HG03196 (cell line): ENCODE results near the gene SART1.

ENCODE experiments used
- ATAC-seq: cut with Tn5 transposase; IDR thresholded peaks from one replicate; pipeline ENCODE4 v1.9.1; 2021; ENCODE audit not compliant: unreplicated experiment

The SART1 gene, protein sequence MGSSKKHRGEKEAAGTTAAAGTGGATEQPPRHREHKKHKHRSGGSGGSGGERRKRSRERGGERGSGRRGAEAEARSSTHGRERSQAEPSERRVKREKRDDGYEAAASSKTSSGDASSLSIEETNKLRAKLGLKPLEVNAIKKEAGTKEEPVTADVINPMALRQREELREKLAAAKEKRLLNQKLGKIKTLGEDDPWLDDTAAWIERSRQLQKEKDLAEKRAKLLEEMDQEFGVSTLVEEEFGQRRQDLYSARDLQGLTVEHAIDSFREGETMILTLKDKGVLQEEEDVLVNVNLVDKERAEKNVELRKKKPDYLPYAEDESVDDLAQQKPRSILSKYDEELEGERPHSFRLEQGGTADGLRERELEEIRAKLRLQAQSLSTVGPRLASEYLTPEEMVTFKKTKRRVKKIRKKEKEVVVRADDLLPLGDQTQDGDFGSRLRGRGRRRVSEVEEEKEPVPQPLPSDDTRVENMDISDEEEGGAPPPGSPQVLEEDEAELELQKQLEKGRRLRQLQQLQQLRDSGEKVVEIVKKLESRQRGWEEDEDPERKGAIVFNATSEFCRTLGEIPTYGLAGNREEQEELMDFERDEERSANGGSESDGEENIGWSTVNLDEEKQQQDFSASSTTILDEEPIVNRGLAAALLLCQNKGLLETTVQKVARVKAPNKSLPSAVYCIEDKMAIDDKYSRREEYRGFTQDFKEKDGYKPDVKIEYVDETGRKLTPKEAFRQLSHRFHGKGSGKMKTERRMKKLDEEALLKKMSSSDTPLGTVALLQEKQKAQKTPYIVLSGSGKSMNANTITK

DNA sequence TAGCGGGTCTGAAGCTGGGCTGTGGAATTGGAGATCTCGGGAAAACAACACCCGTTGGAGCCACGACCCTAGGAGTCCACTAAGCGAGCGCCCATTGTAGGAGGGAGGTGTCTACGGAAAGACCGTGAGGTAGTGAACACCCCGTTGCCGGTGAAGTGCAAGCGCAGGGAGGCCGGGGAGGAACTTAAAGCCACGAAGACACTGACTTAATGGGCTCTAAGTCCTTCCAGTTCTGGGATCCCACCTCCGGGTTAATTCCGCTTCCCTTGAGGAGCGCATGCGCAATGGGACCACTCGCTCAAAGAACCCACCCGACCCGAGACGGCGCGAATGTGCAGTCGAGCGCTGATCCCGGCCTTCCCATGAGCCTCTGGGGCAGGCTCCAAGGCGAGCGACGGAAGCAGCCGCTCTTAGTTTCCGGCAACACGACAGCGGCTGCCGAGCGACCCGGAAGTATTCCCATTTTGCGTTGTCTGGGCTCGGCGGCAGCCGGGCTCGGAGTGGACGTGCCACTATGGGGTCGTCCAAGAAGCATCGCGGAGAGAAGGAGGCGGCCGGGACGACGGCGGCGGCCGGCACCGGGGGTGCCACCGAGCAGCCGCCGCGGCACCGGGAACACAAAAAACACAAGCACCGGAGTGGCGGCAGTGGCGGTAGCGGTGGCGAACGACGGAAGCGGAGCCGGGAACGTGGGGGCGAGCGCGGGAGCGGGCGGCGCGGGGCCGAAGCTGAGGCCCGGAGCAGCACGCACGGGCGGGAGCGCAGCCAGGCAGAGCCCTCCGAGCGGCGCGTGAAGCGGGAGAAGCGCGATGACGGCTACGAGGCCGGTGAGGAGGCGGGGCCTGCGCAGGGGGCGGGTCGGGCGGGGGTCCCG, at the start of gene SART1:
SART1 (plus strand) TSS at position 468 of the 874 bp plus-strand sequence; CDS start at position 515, 47 bp downstream.
- peak; percentile 77 for ATAC-seq

DNA sequence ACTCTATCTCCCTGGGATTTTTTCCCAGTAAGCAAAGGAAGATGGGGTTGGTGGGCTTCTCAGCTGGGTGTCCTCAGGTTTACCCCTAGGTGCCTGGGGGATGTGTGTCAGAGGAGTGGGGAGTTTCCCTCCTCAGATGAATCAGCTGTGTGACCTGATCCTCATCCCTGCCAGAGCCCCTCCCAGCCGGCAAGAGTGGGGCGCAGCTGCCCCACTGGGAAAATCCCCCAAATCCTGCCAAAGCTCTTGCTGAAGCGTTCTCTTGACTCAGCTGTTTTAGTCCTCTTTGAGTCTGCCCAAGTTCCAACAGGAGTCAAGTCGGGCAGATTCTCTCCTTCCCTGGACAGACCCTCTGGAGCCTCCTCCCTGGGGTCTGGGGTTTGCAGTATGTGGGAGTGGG, 48.7 kb upstream of the SART1 start:
- no peak for ATAC-seq

DNA sequence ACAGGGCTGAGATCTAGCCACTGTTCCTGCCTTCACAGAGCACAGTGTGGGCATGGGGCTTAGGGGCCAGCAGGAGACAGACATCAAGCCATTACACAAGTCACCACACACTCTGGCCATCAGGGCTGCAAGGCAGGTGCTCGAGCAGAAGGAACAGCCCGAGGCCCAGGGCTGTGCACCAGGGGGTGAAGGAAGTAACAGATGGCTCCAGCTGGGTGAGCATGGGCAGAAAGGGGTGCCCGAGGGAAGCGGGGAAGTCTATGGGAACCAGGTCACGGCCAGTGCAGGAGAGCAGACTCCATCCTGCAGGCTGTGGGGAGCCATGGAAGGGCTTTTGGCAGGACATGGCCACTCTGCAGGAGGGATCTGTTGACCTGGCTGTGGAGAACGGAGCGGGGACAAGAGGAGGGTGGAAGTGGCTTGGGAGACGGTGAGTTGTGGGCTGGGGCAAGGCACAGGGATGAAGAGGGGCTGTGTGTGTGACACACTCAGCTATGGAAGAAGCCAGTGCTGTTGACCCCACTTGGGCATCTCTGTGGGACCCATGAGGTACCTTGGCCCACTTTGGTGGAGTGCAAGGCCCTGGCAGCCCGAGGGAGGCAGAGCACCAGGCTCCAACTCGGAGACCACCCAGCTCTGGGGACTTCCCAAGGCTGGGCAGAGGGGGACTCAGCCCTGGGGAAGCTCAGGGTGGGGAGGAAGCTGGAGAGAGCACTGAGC, 46.3 kb upstream of the SART1 start:
- ATAC-seq = no peak

DNA sequence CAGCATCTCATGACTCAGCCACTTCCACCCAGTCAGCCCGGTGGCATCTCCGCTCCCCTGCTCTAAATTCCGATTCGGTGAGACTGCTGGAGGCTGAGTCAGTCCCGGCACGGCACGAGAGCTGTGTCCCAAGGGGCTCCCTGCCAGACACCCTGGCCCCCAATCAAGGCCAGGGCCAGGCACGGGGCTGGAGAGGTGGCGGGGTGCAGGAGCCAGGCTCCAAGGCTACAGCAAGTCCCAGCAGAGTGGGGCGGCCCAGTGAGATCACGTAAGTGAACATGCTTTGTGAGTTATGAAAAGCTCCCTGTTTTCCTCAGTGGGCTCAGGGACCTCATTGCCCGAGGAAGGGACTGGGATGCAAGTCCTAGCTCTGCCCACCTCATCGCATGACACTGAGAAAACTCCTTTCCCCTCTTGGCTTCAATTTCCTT, 45.7 kb upstream of the SART1 start:
- ATAC-seq = no peak

DNA sequence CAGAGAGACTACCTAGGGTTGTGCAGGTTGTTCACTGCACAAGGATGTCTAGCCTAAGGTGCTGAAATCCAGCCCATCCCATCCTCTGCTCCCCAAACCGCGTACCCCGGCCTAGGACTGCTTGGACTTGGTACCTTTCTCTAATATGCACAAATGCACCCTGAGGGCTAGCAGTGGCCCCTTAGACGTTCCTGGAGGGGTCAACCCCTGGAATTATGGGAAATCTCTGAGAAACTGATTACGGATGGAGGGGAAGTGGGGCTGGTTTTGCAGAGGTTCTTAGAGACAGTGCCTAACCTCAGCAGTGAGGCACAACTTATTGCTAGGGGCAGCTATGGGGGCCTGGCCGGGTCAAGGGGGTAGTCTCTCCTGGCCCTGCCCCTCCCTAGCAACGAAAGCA, 45.1 kb upstream of the SART1 start:
- ATAC-seq = no peak

DNA sequence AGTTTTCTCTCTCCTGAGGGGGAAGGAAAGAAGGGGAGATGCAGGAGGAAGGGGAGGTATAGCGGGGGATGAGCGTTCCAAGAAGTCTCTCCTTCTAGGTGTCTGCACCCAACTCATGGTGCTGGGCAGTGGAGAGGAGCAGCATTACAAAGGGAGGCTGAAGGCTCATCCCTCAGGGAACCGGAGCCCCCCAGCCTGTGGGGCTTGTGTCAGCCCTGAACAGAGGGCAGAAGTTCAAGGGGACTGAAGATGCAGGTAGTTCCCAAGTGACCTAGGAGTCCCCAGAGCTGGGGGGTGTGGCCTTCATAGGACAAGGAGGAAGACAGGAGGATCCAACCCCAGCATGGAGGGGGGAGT, 44.5 kb upstream of the SART1 start:
- ATAC-seq = no peak

DNA sequence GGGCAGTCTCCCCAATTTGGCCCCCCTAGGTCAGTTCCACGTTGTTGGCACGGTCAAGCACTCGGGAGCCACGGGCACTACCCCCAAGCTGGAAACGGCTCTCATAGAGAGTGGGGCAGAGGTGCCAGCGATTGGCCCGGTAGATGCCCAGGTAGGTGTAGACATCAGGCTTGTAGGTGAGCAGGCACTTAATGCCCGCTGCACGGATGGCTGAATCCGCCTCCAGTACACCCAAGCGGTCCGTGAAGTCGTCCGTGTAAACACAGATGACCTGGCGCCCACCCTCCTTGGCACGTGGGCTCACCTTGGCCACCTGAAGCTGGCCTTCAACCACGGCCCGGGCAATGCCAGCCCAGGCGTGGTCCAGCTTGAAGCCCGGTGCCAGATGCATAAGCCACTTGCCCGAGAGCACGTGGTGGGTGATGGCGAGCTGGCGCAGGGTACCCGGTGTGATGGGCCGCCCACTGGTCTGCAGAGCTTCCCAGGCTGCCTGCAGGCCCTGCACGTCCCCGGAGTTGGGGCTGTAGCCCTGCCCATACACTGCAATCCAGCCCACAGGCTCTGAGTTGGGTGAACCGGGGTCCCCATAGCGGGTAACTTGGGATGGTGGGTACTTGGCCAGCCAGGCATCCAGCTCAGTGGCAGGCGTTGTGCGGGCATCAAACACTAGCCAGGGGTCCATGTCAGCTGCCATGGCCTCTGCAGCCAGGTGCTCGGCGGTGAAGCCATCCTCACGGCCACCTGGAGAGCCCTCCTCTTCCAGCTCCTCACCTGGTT, 43.9 kb upstream of the SART1 start:
- no peak for ATAC-seq

DNA sequence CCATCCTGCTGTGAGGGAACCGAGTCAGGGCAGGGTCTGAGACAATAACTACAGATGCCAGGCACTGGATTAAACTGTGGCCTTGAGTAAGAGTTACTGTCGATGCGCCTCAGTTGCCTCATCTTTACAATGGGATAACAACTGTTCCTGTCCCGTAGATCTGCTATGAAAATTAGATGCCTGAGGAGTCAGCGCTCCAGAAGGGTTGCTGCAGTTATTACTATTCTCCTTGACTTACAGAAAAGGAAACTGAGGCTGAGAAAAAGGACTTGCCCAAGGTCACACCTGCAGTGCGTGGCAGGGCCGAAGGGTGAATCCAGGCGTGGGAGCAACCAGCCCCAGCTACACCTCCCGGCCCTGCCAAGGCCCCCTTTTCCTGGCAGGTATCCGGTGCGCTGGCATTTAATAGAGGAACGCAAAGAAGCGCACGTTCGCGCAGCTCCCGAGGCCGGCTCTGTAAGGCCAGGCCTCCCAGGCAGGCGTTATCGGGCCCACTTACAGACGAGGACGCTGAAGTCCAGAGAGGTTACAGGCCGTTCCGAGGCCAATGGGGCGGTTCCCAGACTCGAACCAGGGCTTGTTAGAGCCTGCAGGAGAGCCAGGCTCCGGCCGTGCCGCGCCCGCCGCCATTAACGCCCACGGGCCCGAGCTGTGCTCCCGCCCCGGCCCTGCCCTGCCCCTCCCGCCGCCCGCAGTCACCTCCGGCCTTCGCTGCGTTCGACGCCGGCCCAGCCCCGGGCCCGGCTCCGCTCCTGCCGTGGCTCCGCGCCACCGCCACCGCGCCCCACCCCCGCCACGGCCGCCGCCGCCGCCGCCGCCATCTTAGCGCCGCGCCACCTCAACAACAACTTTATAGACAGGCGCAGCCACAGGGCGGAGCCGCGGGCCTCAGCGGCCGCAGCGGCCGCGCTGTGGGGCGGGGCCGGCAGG, 43.1 kb upstream of the SART1 start, which contains the start of gene C11orf68:
C11orf68 (minus strand) TSS at position 852 of the 930 bp plus-strand sequence; CDS start at position 821, 31 bp downstream.
- peak; percentile 50 for ATAC-seq

DNA sequence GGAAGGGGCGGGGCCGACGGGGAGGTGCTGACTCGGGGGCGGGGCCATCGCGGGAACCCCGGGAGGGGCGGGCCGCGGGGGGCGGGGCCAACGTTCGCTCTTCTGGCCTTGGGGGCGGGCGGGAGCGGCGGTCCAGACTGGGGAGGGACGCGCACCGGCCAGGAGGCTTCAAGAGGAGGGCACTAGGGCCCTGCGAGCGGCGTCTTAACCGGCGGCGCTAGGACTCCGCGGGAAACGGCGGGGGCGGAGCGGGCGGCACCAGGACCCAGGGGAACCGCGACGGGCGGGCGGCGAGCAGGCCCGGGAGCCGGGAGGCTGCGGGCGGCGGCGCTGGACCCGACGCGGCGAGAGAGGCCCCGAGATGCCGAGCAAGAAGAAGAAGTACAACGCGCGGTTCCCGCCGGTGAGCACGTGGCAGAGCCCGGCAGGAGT, 42.4 kb upstream of the SART1 start, which contains the start of gene DRAP1:
DRAP1 (plus strand) TSS at position 286 of the 432 bp plus-strand sequence; CDS start at position 362, 76 bp downstream.
- ATAC-seq = peak; percentile 73

DNA sequence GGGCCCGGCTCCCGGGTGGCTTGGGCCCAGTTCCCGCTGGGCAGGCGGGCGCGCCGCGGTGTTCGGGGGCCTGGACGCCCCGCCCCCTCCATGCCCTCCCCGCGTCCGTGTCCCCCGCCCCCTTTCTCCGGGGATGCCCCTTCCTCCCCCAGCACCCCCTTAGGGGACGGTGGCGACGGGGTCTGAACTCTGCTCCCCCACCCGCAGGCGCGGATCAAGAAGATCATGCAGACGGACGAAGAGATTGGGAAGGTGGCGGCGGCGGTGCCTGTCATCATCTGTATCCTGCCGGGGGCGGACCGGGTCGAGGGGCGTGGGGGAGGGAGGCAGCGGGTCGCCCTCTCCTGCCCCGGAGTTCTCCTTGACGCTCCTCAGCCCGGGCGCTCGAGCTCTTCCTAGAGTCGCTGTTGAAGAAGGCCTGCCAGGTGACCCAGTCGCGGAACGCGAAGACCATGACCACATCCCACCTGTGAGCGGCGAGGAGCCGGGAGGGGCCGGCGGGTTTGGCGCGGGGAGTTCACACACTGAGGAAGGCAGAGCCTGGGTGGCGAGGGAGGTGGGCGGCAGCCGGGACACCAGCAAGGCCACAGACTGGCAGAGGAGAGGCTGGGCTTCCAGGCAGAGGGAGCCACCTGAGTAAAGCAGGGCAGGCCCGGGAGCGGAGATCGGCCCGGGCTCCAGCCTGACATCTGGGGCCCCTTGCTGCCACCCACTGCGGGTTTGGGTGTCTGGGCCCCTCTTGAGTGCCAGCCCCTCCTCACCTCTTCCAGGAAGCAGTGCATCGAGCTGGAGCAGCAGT, 41.8 kb upstream of the SART1 start:
- ATAC-seq = peak; percentile 28

DNA sequence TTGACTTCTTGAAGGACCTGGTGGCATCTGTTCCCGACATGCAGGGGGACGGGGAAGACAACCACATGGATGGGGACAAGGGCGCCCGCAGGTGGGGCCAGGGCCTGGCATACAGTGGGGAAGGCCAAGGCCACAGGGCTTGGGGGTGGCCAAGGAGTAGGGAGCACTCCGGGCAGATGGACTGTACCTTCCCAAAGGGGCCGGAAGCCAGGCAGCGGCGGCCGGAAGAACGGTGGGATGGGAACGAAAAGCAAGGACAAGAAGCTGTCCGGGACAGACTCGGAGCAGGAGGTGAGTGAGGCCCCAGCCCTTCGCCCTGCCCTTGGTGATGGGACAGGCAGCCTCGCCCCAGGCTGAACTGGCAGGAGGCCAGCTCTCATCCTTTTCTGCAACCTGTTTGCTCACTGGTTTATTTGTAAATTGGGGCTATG, 41.1 kb upstream of the SART1 start:
- ATAC-seq = no peak

DNA sequence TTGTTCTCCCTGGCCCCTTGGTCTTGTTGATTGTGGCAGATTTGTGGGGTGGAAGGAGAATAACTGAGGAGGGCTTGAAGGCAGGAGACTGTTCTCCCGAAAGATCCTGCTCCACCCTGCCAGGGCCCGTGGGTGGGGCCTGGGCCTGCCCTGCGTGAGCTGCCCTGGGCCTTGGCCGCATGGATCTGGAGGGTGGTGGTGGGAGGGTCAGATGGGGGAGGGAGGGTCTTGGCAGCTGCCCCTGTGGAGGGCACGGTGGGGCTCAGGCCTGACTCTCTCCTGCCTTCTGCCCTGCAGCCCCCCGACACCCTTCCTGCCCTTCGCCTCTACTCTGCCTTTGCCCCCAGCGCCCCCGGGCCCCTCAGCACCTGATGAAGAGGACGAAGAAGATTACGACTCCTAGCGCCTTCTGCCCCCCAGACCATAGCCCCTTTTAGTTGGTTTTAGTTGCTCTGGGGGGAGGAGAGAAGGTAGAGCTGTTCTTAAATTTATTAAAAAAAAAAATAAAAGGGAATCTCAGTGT, 40.4 kb upstream of the SART1 start:
- no peak for ATAC-seq

DNA sequence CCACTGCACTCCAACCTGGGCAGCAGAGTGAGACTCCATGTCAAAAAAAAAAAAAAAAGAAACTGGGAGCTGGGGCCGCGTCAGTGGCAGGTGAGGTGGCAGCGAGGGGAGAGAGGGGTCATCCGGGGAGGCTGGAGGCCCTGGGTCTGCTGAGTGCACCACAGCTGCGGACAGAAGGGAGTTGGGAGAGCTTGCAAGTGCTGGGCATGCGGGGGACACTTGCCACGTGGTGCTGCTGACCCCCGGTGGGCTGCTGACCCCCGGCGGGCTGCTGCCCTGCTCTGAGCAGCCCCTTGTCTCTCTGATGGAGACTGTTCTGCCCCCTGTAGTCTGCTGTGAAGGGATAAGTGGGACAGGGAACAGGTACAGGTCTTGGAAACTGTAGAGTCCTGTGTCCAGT, 39.7 kb upstream of the SART1 start:
- no peak for ATAC-seq

DNA sequence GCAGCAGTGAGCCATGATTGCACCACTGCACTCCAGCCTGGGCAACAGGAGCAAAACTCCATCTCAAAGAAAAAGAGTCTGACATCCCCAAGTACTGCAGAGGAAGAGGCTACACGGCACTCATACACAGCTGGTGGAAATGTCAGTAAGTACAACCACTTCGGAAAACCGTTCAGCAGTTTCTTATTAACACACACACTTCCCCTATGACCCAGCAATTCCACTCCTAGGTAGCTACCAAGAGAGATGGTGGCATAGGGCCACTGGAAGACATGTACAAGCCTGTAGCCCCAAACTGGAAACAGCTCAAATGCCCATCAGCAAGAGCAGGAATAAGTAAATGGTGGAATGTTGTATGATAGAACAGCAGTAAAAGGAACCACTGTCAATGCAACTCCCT, 39.0 kb upstream of the SART1 start:
- ATAC-seq = no peak

DNA sequence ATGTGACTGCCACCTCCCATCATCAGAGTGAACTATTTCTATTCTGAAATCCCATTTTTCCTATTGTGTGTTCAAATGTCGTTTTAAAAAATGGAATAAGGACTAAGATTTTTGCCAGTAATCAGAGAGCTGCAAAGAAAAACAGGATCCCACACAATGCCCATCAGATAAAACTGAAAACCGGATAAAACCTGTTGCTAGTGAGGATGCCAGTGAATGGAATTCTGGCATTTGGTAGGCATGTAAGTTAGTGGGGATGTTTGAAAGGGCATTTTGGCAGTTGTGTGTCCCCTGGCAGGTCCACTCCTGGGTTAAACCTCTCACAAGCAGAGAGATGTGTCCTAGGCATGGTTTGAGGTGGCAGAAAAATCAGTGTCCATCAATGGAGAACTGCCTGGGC, 36.1 kb upstream of the SART1 start:
- no peak for ATAC-seq

DNA sequence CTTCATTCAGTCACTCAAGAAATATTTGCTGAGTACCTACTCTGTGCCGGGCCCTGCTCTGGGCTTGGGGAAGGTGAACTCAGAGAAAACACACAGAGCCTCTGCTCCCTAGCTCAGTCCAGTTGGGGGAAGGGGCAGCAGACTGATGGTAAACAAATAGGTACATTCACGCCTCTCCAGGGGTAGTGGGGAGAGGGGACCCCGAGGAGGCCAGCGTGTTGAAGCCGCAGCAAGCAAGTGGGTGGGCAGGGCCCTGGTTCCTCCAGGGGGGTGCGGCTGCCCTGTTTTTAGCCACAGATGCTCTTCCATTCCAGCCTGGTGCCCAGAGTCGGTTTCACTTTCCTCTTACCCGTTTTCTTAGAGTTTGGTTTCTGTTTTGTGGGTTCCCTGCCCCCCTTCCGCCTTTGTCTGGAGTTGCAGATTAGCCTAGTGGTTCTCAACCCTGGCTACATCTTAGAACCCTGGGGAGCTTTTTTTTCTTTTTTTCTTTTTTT, 33.6 kb upstream of the SART1 start:
- peak; percentile 56 for ATAC-seq

DNA sequence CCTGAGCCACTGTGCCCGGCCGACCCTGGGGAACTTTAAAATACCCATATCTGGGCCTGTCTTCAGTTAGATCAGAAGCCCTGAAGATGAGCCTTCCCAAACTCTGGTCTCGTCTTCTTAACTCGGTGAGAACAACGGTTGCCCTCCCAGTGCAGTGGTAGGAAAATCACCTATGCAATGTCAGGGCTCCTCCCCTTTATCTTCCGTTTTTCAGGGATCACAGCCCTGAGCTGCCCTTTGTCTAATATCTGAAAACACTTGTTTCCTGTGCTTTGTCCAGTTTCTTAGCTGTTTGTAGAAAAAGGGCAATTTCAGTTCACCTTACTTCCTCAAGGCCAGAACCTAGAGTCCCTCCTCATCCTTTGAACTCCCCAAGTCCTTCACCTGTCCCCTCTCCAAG, 32.9 kb upstream of the SART1 start:
- no peak for ATAC-seq
